GM06990 (cell line): Measurements from ENCODE around the gene BICDL2.
"Not testable (repeated sequence)": the region's sequence is repeated elsewhere in the genome, so short reads cannot be mapped to it uniquely, and the experiment has no call there.

Experiments
- DNase-seq: peaks from one replicate; pipeline ENCODE4 v3.0.0-alpha.2; 2011; ENCODE audit not compliant: insufficient read length; ENCODE audit errors: extremely low read depth
- H3K27me3 ChIP-seq: replicated peaks from 2 replicates; pipeline ENCODE4 v1.6.0; 2011; ENCODE audit warnings: low read length; ENCODE audit not compliant: control insufficient read depth, insufficient read depth
- H3K36me3 ChIP-seq: 2 replicates; pipeline ENCODE4 v1.5.1; 2011; ENCODE audit warnings: low read length; ENCODE audit not compliant: control insufficient read depth, insufficient read depth
- H3K4me3 ChIP-seq: replicated peaks from 2 replicates; pipeline ENCODE4 v1.5.1; 2011; ENCODE audit warnings: low read depth, mild to moderate bottlenecking, control low read depth, low read length
- CTCF ChIP-seq: IDR thresholded peaks from 2 replicates; pipeline ENCODE4 v1.5.1; 2011; ENCODE audit warnings: low read length, control low read depth, mild to moderate bottlenecking, inconsistent platforms; ENCODE audit not compliant: insufficient read depth, poor library complexity, severe bottlenecking

The BICDL2 gene

GRCh38 chr16:3036726-3037315 is at the start of gene BICDL2:
Gene BICDL2, minus strand, starts transcription at chr16:3036944. Its CDS starts 1,448 bp downstream, at chr16:3035496.
- Histone ChIP-seq H3K36me3 (no peaks in the 10 kb centered on the region), H3K4me3 (no peak within 1 kb of the TSS), H3K27me3 (peaks cover 8% of the 10 kb centered on the region)
- no peak for TF ChIP-seq CTCF
- DNase-seq: no peak

GRCh38 chr16:3085868-3086595 is 49.3 kb upstream of the BICDL2 start:
- H3K27me3 ChIP-seq: no peaks in the 10 kb centered on the region
- TF ChIP-seq CTCF: no peak
- no peak for DNase-seq
- no peaks in the 10 kb centered on the region for H3K36me3 ChIP-seq
- no peak overlapping the region for H3K4me3 ChIP-seq

GRCh38 chr16:3084969-3085670 is 48.4 kb upstream of the BICDL2 start:
- no peak for TF ChIP-seq CTCF
- no peaks in the 10 kb centered on the region for H3K27me3 ChIP-seq
- H3K36me3 ChIP-seq: no peaks in the 10 kb centered on the region
- no peak for DNase-seq
- no peak overlapping the region for H3K4me3 ChIP-seq

GRCh38 chr16:3084491-3084890 is 47.7 kb upstream of the BICDL2 start:
- no peak for TF ChIP-seq CTCF

GRCh38 chr16:3083408-3083807 is 46.7 kb upstream of the BICDL2 start:
- H3K36me3 ChIP-seq, DNase-seq, H3K27me3 ChIP-seq, H3K4me3 ChIP-seq: not testable (repeated sequence)

More at GRCh38 chr16:3084491-3084890, 47.7 kb upstream of the BICDL2 start:
- Histone ChIP-seq H3K4me3 (no peak overlapping the region), H3K36me3 (no peaks in the 10 kb centered on the region), H3K27me3 (no peaks in the 10 kb centered on the region)
- DNase-seq: no peak

- not testable (repeated sequence) for H3K27me3 ChIP-seq, H3K4me3 ChIP-seq, DNase-seq, H3K36me3 ChIP-seq
Observed at GRCh38 chr16:3081957-3082356, 45.2 kb upstream of the BICDL2 start.
